ENCODE data around the gene LRRK1.

LRRK1 gene

DNA sequence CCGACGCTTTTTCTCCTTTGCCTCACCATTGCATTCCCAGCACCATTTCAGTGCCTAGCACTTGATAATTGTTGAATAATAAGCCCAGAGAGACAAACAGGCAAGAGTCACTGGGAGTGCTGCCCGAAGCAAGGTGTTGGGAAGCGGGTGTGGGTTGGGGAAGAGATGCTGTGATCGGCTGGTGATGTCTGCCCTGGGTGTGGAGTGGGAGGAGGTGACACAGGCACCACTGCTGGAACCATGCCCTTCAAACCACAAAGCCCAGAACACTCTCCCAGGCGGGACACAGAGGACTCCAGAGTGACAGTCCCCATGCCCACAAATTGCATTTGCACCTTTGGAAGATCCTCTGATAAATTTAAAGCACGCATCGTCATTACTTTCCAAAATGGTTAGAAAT is 184.4 kb downstream of the LRRK1 start:
- DNase-seq (ENCODE audit: extremely low spot score, insufficient read length, low read depth) (no peak), FAIRE-seq (no peak)

DNA sequence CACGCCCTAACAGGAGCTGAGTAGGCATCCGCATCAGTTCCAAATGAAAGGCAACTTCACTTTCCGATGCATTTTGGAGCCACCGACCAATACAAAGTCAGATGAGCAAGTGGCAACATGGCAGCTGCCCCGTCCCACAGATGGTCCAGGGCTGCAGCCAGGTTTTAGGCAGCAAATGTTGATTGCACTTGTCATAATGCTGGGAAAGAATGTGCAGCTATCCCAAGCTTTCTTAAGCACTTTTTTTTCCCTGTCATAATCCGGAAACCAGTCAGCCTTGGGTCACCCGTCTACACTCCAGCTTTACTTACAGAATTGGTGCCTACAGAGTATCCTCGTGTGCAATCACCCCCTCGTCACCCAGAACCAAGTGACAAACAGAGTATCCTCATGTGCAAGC is 185.0 kb downstream of the LRRK1 start:
- no peak for FAIRE-seq

DNA sequence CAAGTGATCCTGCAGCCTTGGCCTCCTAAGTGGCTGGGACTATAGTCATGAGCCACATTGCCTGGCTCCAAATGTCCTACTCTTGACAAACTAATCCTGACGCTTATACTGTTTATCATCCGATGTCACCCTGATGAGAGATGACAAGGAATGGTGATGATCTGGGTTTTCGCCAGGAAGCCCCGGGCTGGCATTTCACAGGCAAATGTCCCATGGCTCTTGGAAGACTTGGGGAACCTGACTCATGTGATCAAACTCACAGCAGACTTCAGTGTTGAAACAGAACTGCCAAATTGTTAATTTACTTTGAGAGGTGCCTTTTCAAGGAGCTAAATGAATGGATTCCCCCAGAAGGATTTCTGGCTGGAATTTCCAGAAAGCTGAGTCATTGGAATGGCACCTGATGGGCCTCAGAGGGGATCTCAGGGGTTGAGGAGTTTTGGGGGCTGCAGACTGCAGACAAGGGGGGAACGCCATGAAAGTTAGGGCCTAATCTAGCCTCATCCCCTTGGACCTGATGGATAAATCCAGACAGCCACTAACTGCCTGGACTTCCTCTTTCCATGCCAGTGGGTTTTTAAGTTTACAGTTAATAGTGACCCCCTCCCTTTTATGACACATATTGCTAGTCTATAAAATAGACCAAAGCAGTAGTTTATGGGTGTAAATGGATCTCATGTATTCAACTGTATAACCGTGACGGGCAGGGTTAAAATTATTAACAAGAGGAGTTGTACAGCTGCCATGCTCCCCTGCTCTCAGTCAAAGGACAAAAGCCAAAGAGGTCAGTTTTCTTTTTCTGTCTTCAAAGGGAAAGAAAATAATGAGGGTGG is 186.1 kb downstream of the LRRK1 start:
- no peak for FAIRE-seq

More for the DNA sequence above, 185.0 kb downstream of the LRRK1 start:
- DNase-seq (ENCODE audit: extremely low spot score, insufficient read length, low read depth) = no peak

DNA sequence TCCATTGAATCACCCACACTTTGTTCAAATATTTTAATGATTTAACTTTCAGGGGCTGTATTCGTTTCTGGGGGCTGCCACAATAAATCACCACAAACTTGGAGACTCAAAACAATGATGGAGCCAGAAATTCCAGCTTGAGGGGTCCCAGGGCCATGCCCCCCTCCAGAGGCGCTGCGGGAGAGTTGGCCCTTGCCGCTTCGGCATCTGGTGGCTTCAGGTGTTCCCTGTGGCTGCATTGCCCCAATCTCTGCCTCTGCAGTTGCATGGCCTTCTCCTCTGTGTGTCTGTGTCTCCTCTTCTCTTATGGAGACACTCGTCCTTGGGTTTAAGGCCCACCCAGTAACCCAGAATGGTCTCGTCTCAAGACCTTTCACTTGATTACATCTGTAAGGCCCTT is 187.9 kb downstream of the LRRK1 start:
- FAIRE-seq (no peak), DNase-seq (ENCODE audit: extremely low spot score, insufficient read length, low read depth) (no peak)

More for the DNA sequence above, 186.1 kb downstream of the LRRK1 start:
- no peak for DNase-seq (ENCODE audit: extremely low spot score, insufficient read length, low read depth)

DNA sequence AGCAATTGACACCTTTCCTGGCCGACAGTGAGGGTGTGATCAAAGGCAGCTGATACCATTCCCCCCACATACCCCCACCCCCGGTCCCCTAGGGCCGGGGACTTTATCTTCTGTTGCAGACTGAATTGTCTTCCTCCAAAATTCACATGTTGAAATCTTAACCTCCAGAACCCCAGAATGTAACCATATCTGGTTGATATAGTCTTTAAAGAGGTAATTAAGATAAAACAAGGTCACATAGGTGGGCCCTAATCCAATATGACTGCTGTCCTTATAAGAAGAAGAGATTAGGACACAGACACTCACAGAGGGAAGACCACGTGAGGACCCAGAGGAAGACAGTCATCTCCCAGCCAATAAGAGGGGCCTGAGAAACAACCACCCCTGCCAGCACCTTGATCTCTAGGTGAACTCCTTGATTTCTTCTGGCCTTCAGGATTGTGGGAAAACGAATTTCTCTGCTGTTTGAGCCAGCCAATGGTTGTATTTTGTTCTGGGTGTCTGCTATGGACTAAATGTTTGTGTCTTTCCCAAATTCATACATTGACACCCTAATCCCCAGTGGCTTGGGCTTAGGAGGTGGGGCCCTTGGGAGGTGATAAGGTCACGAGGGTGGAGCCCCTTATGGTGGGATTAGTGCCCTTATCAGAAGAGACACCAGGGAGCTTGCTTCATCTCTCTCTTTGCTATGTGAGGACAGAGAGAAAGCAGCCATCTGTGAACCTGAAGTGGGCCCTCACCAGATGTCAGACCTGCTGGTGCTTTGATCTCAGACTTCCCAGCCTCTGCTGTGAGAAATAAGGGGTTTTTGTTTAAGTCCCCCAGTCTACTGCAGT is 188.7 kb downstream of the LRRK1 start:
- FAIRE-seq (no peak), DNase-seq (ENCODE audit: extremely low spot score, insufficient read length, low read depth) (no peak)

DNA sequence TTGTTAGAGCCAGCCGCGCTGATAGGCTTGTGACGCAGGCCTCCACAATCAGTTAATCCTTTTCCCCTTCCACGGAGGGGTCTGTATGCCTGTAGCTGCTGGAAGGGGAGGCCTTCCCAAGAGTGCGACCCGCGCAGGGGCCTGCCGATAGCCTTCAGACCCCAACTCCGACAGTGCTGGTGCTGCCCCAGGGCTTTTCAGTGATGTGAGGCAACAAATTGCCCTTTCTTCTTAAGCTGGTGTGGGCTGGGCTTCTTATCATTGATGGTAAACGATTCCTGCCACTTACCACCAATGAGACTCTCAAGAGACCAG is 189.3 kb downstream of the LRRK1 start:
- FAIRE-seq (no peak), DNase-seq (ENCODE audit: extremely low spot score, insufficient read length, low read depth) (no peak)

DNA sequence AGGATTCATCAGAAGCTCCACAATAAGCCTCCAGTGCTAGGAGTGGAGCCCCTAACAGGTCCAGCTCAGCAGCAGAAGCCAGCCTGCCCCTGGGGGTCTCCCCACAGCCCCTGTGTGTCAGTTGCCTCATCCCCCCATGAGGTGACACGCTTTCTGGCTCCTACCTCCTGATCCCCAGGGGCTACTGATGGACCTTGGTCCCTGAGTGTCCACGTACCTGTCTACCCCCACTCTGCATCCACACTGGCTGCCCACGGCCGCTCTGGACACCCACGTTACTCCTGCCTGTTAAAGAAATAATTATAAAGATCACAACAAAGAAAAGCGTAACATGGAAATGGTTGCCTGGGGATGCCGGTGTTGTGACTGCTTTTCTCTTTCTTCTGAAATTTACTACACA is 189.6 kb downstream of the LRRK1 start:
- no peak for DNase-seq (ENCODE audit: extremely low spot score, insufficient read length, low read depth)
- no peak for FAIRE-seq

DNA sequence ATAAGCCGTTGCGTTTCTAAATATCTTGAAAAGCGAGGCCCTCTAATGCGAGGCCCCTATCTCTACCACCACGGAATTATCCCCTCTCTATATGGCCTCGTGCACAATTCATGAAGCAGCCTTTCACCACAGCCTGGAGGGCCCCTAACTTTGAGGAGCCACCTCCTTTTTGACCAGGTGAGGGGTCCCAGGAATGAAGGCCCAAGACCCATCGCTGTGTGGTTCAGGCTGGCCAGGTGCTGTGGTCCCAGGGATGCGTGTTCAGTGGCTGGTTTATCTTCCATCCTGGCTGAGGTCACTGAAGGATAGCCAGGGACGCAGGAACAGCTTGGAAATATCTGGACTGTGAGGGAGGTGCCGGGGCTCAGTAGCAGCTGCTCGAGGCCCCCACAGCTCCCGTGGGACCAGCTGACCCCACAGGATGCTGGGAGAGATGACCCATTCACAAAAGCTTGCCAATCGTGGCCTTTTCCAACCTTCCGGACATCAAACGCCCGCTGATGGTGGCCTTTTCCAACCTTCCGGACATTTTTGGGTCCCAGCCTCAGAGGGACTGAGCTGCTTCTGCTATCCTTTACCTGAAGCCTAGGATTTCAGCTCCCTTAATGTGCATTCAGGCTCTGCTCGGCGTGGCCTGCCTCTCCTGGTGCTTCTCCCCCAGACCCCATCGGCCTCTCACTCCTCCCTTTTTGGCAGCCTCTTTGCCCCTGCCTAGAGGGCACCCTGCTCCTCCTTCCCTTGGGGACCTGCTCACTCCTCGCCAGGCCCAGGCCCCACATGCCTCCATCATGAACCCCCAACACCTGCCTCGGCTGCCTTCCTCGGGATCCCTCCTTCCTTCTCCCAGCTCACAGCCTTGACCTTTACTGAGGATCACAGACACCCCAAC is 191.8 kb downstream of the LRRK1 start:
- no peak for DNase-seq (ENCODE audit: extremely low spot score, insufficient read length, low read depth)
- no peak for FAIRE-seq

DNA sequence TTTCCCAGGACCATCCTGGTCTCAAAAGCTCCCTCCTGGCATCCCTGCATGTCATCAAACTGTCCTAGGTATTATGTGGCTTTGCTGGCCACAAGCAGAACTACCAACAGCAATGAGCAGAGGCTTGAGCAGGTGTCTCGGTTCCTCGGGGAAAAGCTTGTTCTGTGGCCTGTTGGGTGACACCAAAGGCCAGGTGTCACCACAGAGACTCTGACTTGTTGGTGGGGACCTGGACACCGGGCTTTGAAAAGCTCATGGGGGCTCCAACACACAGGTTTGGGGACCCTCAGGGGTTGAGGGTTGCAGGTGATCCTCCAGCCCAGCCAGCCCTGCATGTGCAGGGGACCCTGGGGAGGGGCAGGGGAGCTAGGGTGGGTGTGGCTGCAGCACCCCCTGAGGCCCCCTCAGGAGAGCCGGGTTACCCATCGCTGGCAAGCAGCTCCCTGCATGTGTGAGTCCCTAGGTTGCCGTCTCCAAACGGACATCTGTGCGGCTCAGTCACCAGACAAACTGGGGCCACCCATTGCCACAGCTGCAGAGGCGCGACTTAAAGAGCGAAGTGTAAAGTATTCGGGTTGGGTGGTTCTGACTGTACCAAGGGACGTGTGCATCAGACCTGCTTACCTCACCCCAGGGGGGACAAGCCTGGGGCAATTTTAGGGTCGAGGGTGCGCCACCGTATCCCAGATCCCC is 192.6 kb downstream of the LRRK1 start:
- FAIRE-seq (no peak), DNase-seq (ENCODE audit: extremely low spot score, insufficient read length, low read depth) (no peak)

DNA sequence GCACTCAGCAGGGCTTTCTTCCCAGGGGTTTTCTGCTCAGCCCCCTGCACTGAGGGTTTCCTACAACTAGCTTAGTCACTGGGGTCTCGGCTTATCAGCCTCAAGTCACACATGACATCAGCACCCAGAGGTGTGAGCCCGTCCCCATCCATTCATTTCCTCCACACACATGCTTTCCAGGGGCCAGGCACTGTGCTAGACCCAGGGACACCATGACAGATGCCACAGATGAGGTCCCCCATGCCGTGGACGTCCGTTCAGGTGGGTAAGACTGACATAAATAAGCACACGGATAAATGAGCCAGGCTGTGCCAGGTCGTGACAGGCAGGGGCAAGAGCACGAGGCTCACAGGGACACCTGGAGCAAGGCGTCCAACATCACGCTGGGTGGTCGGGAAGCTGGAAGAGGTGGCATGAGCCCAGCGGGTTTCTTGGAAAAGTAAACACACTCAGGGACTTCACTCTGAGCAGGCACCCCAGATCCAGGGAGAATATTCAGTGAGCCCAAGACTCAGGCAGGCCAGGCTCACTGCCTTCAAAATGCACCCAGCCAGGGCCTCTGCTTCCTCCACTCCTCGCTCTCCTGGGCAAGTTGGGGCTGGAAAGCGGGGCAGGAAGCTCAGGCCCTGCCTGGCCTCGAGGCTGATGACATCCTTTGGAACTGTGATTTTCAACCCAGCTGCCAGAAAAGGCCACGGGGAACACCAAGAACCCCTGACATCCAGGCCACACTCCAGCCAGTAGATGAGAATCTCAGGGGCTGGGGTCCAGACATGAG is 193.4 kb downstream of the LRRK1 start:
- FAIRE-seq = no peak

DNA sequence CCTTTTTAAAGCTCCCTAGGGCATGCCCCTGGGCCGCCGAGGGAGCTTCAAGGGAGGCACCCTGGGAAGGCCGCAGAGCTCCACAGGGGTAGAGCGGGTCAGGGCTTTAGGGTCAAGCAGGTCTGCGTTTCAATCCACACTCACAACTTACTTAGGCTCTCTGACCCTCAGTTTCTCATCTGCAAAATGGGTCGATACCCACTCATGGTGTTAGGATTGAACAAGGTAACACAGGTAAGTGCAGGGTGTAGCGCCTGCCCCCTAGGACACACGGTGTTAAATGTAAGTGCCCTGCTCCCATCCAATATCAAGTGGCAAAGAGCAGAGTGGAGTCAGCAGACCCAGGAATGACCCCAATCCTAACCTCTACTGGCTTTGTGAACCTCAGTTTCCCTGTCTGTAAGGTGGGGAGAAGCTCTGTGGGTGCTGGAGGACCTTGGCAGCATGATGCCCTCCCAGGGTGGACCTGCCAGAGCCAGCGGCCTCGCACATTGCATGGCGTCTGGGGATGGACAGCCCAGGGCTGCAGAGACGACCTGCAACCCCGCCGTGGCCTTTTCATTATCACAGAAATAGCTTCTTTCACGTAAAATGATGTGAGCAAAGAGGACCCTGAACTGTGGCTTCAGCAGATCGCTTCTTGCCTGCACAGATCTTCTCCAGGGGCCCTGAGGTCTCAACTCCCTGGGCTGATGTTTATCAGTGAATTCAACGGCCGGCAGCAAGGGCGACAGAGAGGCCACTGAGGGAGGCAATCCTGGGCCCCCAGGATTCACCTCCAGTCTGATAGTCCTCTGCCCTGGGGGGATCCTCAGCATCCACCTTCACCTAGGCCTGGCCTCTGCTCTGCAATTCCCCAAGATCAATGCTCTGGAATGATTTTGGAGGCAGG is 194.2 kb downstream of the LRRK1 start:
- FAIRE-seq (no peak), DNase-seq (ENCODE audit: extremely low spot score, insufficient read length, low read depth) (no peak)

More for the DNA sequence above, 193.4 kb downstream of the LRRK1 start:
- no peak for DNase-seq (ENCODE audit: extremely low spot score, insufficient read length, low read depth)

DNA sequence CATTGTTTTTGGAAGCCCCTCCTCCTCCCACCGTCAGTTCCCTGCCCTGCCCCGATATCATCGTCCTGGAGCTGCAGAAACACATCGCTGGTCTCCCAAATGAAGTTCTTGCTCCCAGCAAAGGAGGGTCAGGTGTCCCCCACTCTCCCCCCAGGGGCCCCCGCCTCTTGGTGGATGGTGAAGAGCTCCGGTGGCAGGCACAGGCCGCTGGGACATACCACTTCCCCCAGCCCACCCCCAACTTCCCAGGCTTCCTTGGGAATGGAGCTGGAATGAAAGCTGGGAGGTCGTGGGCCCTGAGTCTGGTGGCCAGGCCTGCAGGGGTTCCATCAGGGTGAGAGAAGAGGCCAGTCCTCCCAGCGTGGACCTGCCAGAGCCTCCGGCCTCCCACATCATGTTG is 195.0 kb downstream of the LRRK1 start:
- DNase-seq (ENCODE audit: extremely low spot score, insufficient read length, low read depth) (no peak), FAIRE-seq (no peak)

DNA sequence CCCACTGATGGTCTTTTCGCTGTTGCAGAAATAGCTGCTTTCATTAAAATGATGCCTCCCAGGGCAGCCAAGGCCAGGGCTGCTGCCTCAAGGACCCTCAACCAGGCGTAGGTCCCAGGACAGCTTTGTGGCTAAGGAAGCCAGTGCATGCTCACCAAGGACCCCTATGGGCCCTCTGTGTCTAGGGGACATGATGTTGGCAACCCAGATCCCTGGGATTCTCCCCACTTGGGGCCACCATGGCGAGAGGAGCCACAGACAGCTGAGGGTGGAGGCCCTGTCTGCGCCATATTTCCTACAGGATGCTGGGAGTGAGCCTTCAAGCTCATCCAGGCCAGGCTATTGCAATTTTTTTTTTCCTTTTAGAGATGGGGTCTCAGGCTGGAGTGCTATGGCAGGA is 195.5 kb downstream of the LRRK1 start:
- FAIRE-seq (no peak), DNase-seq (ENCODE audit: extremely low spot score, insufficient read length, low read depth) (no peak)

DNA sequence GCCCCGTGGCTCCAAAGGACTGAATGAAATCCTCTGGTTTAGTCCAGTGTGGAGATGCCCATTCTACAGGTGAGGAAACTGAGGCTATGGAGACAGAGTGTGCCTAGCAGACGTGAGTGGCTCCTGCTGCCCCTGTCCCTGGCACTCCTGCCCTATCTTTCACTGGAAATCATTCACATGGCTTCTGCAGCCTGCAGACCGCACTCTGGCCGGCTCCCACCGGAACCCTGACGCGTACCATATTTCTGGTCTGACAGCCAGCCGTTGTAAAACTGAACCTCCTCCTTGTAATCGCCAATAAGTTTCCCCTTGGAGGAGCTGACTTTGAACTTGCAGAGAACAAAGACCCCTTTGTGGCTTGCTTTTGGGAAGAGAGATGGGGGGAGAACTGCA is 196.2 kb downstream of the LRRK1 start:
- DNase-seq (ENCODE audit: extremely low spot score, insufficient read length, low read depth) = no peak
- FAIRE-seq = no peak

DNA sequence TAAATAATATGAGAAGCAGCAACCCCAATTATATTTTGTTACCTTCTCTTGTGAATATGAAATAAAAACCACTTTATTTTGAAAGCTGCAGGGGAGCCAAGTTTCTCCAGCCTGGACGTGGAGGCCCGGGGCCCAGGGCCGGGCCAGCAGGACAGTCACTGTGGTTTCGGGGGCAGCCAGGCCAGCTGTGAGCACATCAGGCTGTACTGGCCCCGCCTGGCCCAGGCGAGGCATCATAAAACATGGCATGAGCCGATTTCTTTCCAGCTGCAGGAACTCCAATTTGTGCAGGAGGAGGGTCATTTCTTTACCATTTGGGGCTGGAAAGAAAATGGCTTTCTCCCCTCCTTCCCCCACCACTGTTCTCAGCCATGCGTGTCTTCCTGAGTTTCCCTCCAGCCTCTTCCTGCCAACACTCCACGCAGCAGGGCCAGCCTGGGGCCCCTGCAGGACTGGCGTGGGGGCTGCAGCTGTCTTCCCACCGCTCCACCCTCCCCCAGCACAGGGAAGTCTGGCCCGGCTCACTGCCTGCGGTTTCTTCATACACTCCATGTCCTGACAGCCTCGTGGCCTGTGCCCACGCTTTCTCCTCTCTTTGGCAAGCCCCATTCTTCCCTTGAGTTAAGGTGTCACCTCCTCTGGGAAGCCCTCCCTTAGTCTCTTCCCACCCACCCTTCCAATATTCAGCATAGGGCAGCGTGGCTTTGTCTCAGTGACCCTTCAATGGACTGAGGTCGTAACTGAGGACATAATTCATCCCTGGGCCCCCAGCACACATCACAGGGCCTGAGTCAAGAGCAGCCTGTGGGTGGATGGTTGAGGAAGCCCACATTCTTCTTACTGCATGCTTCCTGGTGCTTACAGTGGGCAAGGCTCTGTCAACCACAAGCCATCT is 196.9 kb downstream of the LRRK1 start:
- DNase-seq (ENCODE audit: extremely low spot score, insufficient read length, low read depth) (no peak), FAIRE-seq (no peak)

DNA sequence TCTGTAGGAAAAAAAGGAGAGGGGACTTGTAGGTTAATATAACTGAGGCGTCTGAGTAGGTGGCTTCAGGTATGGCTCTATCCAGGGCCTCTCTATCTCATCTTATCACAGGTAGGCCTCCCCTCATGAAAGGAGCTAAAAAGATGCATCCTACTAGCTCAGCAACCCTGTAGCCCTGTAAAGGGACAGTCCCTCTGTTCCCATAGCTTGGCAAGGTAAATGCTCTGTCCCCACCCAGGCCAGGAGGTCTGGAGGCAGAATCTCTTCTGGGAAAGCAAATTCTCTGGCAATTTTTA is 197.5 kb downstream of the LRRK1 start:
- DNase-seq (ENCODE audit: extremely low spot score, insufficient read length, low read depth) (no peak), FAIRE-seq (no peak)

DNA sequence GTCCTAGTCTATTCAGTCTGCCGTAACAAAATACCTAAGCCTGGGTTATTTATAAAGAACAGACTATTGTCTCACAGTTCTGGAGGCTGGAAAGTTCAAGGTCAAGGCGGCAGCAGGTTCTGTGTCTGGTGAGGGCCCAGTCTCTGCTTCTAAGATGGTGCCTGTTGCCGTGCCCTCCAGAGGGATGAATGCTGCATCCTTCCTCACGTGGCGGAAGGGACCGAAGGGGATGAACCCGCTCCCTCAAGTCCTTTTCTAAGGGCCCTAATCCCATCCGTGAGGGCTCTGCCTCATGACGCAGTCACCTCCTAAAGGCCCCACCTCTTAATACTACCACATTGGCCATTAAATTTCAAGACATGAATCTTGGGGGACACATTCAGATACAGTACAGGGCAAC is 199.0 kb downstream of the LRRK1 start:
- FAIRE-seq (no peak), DNase-seq (ENCODE audit: extremely low spot score, insufficient read length, low read depth) (no peak)

All from GM18507 (cell line).